LNCaP clone FGC (cell line): ENCODE data around the gene KCNN2.

ENCODE experiments used
- DNase-seq: peaks from one replicate; pipeline ENCODE4 v3.0.0-alpha.2; 2011; ENCODE audit warnings: low read depth
- H3K4me3 ChIP-seq: 2 replicates; pipeline ENCODE4 v1.5.1; 2011; ENCODE audit warnings: mild to moderate bottlenecking, low read depth, low read length, control low read depth
- TF ChIP-seq, protein P1 (sequence below): IDR thresholded peaks from 2 replicates; pipeline ENCODE4 v1.5.1; 2012; ENCODE audit warnings: mild to moderate bottlenecking; ENCODE audit not compliant: control insufficient read depth, insufficient read depth; ENCODE audit errors: extremely low read depth

The KCNN2 gene

DNA sequence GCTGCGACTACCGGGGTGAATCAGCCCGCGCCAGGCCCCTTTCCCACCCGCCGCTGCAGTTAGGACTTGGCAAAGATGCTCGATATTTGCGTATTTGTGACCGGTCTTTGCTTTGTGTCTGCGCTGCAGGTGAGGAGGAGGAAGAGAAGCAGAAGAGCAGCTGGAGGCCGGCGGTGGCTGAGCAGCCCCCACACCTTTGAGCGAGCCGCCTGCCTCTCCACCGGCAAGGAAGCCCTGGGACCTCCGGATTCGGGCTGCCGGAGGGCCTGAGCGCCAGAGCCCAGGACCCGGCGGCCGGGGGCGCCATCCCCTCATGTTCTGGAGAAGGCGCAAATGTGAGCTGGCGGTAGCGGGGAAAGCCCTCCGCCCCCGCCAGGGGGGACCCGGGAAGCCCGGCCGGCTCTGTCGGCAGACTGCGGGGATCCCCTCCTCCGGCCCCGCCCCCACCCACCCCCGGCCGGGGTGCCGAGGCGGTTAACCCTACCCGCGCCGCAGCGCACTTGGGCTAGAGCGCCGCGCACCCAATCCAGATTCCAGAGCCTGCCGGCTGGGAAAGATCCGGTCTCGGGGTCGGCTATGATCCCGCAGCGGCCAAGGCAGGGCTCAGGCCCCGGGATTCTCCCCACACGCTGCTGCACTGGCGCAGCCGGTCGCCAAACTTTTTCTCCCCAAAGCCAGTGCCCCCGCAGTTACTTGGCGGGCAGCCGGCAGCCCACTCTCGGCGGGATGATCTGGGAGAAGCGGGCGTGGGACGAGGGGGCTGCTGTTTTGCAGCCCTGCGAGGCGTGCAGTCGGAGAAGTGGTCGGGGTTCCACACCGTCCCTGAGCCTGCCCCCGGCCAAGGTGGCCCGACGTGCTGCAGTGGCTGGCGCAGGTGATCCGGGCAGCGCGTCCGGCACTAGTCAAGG lies 800 bp upstream of the KCNN2 start:
- TF ChIP-seq, protein P1, sequence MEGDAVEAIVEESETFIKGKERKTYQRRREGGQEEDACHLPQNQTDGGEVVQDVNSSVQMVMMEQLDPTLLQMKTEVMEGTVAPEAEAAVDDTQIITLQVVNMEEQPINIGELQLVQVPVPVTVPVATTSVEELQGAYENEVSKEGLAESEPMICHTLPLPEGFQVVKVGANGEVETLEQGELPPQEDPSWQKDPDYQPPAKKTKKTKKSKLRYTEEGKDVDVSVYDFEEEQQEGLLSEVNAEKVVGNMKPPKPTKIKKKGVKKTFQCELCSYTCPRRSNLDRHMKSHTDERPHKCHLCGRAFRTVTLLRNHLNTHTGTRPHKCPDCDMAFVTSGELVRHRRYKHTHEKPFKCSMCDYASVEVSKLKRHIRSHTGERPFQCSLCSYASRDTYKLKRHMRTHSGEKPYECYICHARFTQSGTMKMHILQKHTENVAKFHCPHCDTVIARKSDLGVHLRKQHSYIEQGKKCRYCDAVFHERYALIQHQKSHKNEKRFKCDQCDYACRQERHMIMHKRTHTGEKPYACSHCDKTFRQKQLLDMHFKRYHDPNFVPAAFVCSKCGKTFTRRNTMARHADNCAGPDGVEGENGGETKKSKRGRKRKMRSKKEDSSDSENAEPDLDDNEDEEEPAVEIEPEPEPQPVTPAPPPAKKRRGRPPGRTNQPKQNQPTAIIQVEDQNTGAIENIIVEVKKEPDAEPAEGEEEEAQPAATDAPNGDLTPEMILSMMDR, result peak; percentile 49
- no peak for DNase-seq
- peak overlapping the region; percentile 93 for H3K4me3 ChIP-seq

DNA sequence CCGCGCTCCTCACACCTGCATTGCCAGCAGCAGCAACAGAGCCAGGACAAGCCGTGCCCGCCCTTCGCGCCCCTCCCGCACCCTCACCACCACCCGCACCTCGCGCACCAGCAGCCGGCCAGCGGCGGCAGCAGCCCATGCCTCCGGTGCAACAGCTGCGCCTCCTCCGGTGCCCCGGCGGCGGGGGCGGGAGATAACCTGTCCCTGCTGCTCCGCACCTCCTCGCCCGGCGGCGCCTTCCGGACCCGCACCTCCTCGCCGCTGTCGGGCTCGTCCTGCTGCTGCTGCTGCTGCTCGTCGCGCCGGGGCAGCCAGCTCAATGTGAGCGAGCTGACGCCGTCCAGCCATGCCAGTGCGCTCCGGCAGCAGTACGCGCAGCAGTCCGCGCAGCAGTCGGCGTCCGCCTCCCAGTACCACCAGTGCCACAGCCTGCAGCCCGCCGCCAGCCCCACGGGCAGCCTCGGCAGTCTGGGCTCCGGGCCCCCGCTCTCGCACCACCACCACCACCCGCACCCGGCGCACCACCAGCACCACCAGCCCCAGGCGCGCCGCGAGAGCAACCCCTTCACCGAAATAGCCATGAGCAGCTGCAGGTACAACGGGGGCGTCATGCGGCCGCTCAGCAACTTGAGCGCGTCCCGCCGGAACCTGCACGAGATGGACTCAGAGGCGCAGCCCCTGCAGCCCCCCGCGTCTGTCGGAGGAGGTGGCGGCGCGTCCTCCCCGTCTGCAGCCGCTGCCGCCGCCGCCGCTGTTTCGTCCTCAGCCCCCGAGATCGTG lies 517 bp downstream of the KCNN2 start:
- H3K4me3 ChIP-seq, result peak overlapping the region; percentile 93
- TF ChIP-seq, protein P1, result no peak
- no peak for DNase-seq

DNA sequence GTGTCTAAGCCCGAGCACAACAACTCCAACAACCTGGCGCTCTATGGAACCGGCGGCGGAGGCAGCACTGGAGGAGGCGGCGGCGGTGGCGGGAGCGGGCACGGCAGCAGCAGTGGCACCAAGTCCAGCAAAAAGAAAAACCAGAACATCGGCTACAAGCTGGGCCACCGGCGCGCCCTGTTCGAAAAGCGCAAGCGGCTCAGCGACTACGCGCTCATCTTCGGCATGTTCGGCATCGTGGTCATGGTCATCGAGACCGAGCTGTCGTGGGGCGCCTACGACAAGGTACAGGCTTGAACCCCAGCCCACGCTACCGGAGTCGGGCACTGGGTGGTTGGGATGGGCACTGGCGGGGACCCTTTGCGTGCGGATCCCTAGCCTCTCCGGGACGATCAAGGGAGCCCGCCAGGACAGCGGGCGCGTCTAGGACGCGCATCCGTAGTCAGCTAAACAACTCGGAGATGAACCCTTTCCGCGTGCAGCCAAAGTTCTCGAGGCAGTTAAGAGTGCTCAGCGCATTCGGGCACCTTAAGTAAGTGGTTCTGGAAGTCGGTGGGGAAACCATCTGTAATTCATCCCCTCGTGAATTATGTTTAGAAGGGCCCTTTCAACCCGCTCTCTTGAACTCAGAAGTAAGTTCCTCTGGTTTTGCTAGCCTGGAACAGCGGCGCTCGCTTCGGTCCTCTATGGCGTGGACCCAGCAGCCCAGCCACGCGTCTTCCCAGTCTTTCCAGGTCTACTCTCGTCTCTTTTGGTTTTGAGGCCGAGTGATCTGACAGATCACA lies 1.3 kb downstream of the KCNN2 start:
- TF ChIP-seq, protein P1, result no peak
- DNase-seq, result no peak
- H3K4me3 ChIP-seq, result peak overlapping the region; percentile 93

DNA sequence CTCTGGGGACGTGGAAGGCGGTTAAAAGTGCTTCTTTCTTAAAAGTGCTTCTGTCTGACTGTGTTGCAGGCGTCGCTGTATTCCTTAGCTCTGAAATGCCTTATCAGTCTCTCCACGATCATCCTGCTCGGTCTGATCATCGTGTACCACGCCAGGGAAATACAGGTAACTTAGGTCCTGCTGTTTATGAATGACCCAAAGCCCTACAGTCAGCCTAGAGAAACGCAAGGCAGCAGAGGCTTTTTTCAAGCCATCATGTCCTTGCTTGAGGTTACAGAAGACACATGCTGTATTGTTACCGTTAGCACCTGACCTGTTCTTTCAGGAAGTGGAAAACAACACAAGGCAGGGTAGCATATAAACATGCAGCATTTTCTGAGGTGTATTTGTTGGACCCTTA lies 2.0 kb downstream of the KCNN2 start:
- TF ChIP-seq, protein P1, result peak; percentile 17; the same call in 1 of the 2 replicates
- peak overlapping the region; percentile 93 for H3K4me3 ChIP-seq
- peak; percentile 64 for DNase-seq

DNA sequence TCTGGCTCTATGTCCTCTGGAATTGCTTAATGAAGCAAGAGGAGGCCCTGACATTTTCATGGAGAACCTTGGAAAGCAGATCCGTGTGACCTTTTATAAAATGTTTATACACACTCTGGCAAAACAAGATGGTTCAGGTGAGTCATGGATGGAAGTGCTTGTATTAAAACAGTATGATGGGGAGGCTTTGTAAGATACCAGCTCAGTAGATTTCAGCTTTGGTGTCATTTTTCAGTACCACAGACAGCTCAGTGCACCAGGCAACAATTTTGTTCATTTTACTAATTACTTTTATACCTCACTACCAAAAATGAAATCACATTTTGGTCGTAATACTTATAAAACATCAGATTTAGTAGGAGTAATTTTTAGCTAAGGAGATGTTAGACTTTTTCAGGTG lies 5.2 kb downstream of the KCNN2 start:
- TF ChIP-seq, protein P1, result no peak
- peak; percentile 78 for DNase-seq

DNA sequence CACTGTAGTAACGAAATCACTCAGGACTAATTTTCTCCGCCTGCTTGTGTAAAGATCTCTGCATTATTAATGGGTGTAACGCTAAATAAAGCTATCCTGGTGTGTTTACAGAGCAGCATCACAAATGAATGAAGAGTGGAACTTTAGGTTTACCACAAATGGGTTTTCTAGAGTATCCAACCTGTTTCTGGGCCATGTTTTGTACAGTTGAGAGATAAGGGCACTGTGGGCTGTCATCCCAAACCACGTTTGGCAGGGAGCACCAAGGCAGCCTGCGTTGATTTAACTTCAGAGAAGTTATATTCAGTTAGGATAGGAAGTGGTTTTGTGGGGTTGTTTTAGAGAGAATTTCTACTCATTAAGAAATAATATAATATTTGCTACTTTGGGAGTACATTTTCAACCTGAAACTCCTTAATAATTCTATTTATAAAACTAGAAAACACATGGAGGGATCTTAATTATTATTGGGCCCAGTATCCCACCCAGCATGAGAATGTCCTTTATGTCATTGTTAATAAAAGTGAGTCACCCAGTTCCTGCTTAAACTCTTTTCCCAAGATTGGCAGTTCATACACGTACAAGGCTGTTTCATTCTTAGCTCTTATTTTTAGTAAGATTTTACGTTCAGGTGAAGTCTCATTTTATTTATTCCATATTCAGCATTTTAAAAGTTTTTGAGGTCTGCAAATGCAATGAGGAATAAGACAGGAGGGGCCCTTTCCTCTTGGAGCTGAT lies 8.0 kb downstream of the KCNN2 start:
- TF ChIP-seq, protein P1, result no peak
- no peak overlapping the region for H3K4me3 ChIP-seq
- DNase-seq, result no peak

More for the DNA sequence above, 5.2 kb downstream of the KCNN2 start:
- H3K4me3 ChIP-seq, result peak overlapping the region; percentile 93
